ENCODE data around the gene PROX2. TPM values are rescaled to one million over a fixed set of nuclear protein-coding genes. Genes with fewer than 3 reads are reported as not detected.

PROX2 gene
- total RNA-seq, 4 donors from 2014 or later: 0.08 TPM; not detected in 3

- peaks cover 0 to 52% of the 10 kb centered on the region in 2 donors for H3K36me3 ChIP-seq
- no peak overlapping the region for H3K4me3 ChIP-seq
- no peak for ATAC-seq
- no peak for TF ChIP-seq CTCF (IDR thresholded peaks at IDR 0.05)
- no peak for TF ChIP-seq EP300 (IDR thresholded peaks at IDR 0.05)
- no peaks in the 10 kb centered on the region for H3K9me3 ChIP-seq
- H3K27me3 ChIP-seq: no peaks in the 10 kb centered on the region
- no peaks in the 10 kb centered on the region for H3K4me1 ChIP-seq
- H3K27ac ChIP-seq: no peak overlapping the region
Measured at GRCh38 chr14:74826574-74826973, 49.4 kb downstream of the PROX2 start.

Other genes starting within 250 kb of the PROX2 start
- 10 to 100 TPM; 14.3 to 39.9 (median 19.9) TPM for gene AREL1, start 163.1 kb downstream of the PROX2 start, total RNA-seq
- gene FCF1, start 163.0 kb downstream of the PROX2 start, total RNA-seq: 10 to 100 TPM; 26.1 to 42.3 (median 31.6) TPM
- gene YLPM1, start 112.8 kb downstream of the PROX2 start, total RNA-seq: 10 to 100 TPM; 23.3 to 54.8 (median 44.7) TPM
- gene DLST, start 5.8 kb upstream of the PROX2 start, total RNA-seq: 10 to 100 TPM; 79.3 to 98.7 (median 87.8) TPM
- 10 to 100 TPM in 1 of 4 donors, 1 to 10 TPM in 3; 4.0 to 10.2 (median 8.2) TPM for gene RPS6KL1, start 47.1 kb upstream of the PROX2 start, total RNA-seq
- gene PGF, start 79.5 kb upstream of the PROX2 start, total RNA-seq: 10 to 100 TPM; 11.2 to 21.0 (median 16.5) TPM
- 10 to 100 TPM; 28.1 to 56.2 (median 36.6) TPM for gene EIF2B2, start 126.8 kb upstream of the PROX2 start, total RNA-seq
- gene MLH3, start 175.3 kb upstream of the PROX2 start, total RNA-seq: 10 to 100 TPM; 29.0 to 76.1 (median 32.2) TPM
- gene ACYP1, start 187.9 kb upstream of the PROX2 start, total RNA-seq: 10 to 100 TPM; 13.8 to 20.8 (median 17.1) TPM
- 1 to 10 TPM; 4.4 to 8.0 (median 5.1) TPM for gene ZC2HC1C, start 193.5 kb upstream of the PROX2 start, total RNA-seq